Left lung (tissue), 10 donors: ENCODE data around the gene HSD3B7. TPM values are rescaled to one million over a fixed set of nuclear protein-coding genes. Genes with fewer than 3 reads are reported as not detected.

ENCODE experiments used
- ATAC-seq: fragments of 200-7000 bp; cut with Tn5 transposase; one replicate; pipeline ENCODE4 v1.9.1; 2020; ENCODE audit warnings: moderate library complexity
- DNase-seq, 4 donors: peaks; one replicate each; pipeline ENCODE4 v3.0.0-alpha.2; 2013 to 2020
- H3K27ac ChIP-seq, 2 donors: fragments of 200-600 bp; sonication (generic) in 1 of 2; one replicate each; pipeline versions ENCODE4 v1.5.0 to v1.8.0; 2020 to 2021
- H3K27me3 ChIP-seq, 2 donors: fragments of 200-600 bp; sonication (generic) in 1 of 2; one replicate each; pipeline versions ENCODE4 v1.5.0 to v1.8.0; 2020 to 2021
- H3K36me3 ChIP-seq, 2 donors: fragments of 200-600 bp; sonication (generic) in 1 of 2; one replicate each; pipeline versions ENCODE4 v1.5.0 to v1.8.0; 2020 to 2021
- H3K4me1 ChIP-seq, 2 donors: fragments of 200-600 bp; one replicate each; pipeline ENCODE4 v1.8.0; 2021
- H3K4me3 ChIP-seq, 2 donors: fragments of 200-600 bp; sonication (generic) in 1 of 2; one replicate each; pipeline versions ENCODE4 v1.5.0 to v1.8.0; 2020 to 2021; ENCODE audit warnings: mild to moderate bottlenecking in 1 of 2
- H3K9me3 ChIP-seq, 2 donors: fragments of 200-600 bp; sonication (generic) in 1 of 2; one replicate each; pipeline versions ENCODE4 v1.5.0 to v1.8.0; 2020 to 2021
- intact Hi-C, 2 donors: fragments of 100-400 bp; cut with DNase I; formaldehyde crosslinking; loops; one replicate each; pipeline versions ENCODE4 v1.11.2 to v1.14.2; 2022
- polyA plus RNA-seq, 6 donors: library from polyadenylated mRNA; unstranded; fragments of 120-200 nt; gene quantifications; one replicate each; pipeline ENCODE4 v1.2.1, GENCODE V29; 2013; ENCODE audit not compliant: insufficient read length in 6 of 6
- total RNA-seq, 2 donors: library from RNA; stranded (reverse); fragmentation: NEBNext Ultra II Directional; extraction: Animal tissue kit (Norgen Biotek cat#: 25700); gene quantifications; one replicate each; pipeline ENCODE4 v1.2.1, GENCODE V29; 2021
- TF ChIP-seq, protein P1 (sequence below), 2 donors: fragments of 200-600 bp; sonication (generic) in 1 of 2; IDR thresholded peaks; one replicate each; pipeline versions ENCODE4 v1.5.0 to v1.8.0; 2021; ENCODE audit warnings: antibody characterized with exemption in 2 of 2
- donor health status: DM: no; HTN: yes; CAD: no.
- donor health status: DM: no; HTN: no; CAD: no.

HSD3B7 gene
- total and polyA plus RNA-seq, 8 donors: 3.9 to 28.4 (median 4.8) TPM

DNA sequence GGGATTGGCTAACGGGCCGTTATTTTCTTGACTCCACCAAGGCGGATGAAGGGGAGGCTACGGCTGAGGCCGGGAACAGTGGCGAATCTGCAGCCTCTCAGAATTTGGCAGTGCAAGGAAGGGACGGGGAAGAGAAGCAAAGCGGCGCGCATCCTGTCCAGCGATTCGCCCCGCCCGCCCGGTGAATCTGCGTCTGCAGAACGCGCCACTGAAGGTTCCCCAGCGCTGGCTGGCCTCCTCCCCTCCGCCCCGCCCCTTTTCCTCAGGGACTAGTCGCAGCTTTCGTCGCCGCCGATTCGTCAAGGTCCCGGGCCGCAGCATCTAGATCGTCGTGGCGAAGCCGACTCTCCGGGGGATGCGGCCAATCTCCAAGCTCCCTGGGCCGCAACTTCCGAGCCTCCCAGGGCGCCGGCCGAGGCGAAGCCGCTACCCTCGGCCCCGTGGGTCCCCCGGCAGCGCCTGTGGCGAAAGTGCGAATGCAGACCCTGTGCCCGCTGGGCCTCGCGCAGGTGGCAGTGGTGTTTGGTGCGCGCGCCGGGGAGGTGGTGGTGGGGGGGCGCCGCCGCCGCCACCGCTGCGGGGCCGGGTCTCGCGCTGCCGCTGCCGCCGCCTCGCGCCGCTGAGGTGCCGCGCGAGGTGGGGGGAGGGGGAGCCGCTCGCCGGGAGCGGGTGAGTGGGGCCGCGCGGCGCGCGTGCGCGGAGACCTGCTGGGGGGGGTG, 27.4 kb upstream of the HSD3B7 start, which contains the start of gene SETD1A:
SETD1A (plus strand) TSS at position 299 of the 719 bp plus-strand sequence. CDS start 978 bp downstream, outside the sequence.
- Histone ChIP-seq H3K4me3 (peak within 1 kb of the TSS; percentile 61 to 65), H3K27me3 (no peaks in the 10 kb centered on the region), H3K27ac (peak within 1 kb of the TSS; percentile 96), H3K9me3 (no peaks in the 10 kb centered on the region), H3K4me1 (peaks cover 8 to 36% of the 10 kb centered on the region in 2 donors), H3K36me3 (peaks cover 0 to 36% of the 10 kb centered on the region in 2 donors)
- DNase-seq (peak; percentile 95 to 98 (median 96)), ATAC-seq (peak; percentile 95)
- intact Hi-C loops: no loop called here
- TF ChIP-seq, protein P1, sequence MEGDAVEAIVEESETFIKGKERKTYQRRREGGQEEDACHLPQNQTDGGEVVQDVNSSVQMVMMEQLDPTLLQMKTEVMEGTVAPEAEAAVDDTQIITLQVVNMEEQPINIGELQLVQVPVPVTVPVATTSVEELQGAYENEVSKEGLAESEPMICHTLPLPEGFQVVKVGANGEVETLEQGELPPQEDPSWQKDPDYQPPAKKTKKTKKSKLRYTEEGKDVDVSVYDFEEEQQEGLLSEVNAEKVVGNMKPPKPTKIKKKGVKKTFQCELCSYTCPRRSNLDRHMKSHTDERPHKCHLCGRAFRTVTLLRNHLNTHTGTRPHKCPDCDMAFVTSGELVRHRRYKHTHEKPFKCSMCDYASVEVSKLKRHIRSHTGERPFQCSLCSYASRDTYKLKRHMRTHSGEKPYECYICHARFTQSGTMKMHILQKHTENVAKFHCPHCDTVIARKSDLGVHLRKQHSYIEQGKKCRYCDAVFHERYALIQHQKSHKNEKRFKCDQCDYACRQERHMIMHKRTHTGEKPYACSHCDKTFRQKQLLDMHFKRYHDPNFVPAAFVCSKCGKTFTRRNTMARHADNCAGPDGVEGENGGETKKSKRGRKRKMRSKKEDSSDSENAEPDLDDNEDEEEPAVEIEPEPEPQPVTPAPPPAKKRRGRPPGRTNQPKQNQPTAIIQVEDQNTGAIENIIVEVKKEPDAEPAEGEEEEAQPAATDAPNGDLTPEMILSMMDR (IDR thresholded peaks at IDR 0.05): no peak

DNA sequence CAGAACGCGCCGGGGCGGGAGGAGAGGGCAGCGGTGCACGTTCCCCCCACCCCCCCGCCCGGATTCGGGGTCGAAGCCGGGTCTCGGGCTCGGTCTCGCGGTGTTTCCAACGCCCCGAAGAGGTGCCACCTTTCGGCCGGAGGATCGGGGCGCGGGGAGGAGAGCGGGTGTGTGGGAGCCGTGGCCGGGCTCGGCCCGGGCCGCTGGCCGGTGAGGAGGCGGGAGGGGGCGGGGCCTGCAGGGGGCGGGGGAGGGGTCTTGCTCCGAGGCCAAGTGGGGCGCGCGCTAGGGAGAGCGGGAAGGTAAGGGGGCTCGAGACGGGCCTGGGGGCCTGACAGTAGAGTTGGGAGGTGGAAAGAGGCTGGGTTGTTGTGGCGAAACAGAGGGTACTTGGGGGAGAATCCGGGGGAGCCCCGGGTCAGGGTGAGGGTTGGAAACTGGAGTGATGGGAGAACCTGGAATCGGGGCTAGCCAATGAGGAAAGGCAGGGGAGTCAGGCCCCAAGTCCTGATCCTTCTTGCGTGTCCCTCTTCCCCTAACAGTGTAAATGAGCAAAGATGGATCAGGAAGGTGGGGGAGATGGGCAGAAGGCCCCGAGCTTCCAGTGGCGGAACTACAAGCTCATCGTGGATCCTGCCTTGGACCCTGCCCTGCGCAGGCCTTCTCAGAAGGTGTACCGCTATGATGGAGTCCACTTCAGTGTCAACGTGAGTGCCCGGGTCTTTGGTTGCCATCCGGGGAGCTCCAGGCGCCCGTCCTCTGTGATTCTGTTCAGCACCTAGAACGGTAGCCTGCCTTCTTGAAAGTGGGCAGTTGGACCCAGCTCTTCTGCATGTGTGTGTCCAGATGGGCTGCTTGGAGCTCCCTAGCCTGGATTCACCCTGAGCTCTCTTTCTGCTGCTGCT, 26.6 kb upstream of the HSD3B7 start:
- H3K36me3 ChIP-seq: peaks cover 0 to 44% of the 10 kb centered on the region in 2 donors
- intact Hi-C loops: no loop called here
- DNase-seq: peak in 1 of 4 donors; percentile 52

DNA sequence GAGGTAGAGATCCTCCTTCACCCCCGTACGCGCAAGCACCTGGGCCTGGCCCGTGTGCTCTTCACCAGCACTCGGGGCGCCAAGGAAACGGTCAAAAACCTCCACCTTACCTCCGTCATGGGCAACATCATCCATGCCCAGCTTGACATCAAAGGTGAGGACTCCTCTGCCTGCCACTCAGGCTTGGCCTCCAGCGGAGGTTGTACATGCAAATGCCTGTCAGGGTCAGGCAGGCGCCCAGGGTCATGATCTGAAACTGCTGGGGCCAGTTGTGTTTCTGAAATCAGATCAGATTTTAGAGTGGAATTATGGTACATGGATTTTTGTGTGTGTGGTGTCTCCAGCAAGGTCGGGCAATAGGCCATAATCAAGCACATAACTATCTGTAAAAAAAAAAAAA, 23.6 kb upstream of the HSD3B7 start:
- H3K4me3 ChIP-seq: no peak overlapping the region

More for the DNA sequence above, 26.6 kb upstream of the HSD3B7 start:
- H3K9me3 ChIP-seq: no peaks in the 10 kb centered on the region
- ATAC-seq: peak; percentile 4
- no peaks in the 10 kb centered on the region for H3K27me3 ChIP-seq
- TF ChIP-seq, protein P1 (IDR thresholded peaks at IDR 0.05): no peak
- H3K4me3 ChIP-seq: peak overlapping the region; percentile 61 to 65
- H3K27ac ChIP-seq: peak overlapping the region; percentile 96
- H3K4me1 ChIP-seq: peaks cover 8 to 30% of the 10 kb centered on the region in 2 donors

DNA sequence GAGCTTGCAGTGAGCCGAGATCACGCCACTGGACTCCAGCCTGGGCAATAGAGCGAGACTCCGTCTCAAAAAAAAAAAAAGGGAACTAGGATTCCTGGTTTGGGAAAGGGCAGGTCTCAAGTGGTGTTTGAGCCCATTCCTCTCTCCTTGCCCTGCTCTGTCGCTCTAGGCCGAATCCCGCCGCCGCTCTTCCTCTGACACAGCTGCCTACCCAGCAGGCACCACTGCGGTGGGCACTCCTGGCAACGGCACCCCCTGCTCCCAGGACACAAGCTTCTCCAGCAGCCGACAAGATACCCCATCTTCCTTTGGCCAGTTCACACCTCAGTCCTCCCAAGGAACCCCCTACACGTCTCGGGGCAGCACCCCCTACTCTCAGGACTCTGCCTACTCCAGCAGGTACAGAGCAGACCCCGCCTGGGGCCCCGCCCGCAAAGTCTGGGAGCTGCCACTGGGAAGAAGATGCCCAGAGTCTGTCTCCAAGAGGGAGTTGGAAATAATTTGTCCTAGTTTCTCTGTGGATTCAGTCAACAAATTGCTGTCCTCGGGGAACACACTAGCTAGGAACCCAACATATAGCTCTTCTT, 21.0 kb upstream of the HSD3B7 start:
- Histone ChIP-seq H3K27ac (no peak overlapping the region), H3K4me3 (no peak overlapping the region), H3K9me3 (no peaks in the 10 kb centered on the region), H3K36me3 (peaks cover 0 to 100% of the 10 kb centered on the region in 2 donors), H3K4me1 (peaks cover 2 to 9% of the 10 kb centered on the region in 2 donors), H3K27me3 (no peaks in the 10 kb centered on the region)
- TF ChIP-seq, protein P1 (IDR thresholded peaks at IDR 0.05): no peak
- no peak for ATAC-seq
- no peak for DNase-seq
- intact Hi-C loops: no loop called here

More for the DNA sequence above, 23.6 kb upstream of the HSD3B7 start:
- TF ChIP-seq, protein P1 (IDR thresholded peaks at IDR 0.05): no peak
- H3K4me1 ChIP-seq: peaks cover 8 to 23% of the 10 kb centered on the region in 2 donors
- ATAC-seq (no peak), DNase-seq (no peak)
- peaks cover 0 to 74% of the 10 kb centered on the region in 2 donors for H3K36me3 ChIP-seq
- H3K9me3 ChIP-seq: no peaks in the 10 kb centered on the region
- no peak overlapping the region for H3K27ac ChIP-seq
- H3K27me3 ChIP-seq: no peaks in the 10 kb centered on the region
- intact Hi-C loops: no loop called here
